ENCODE measurements around the gene INHBB. TPM values are rescaled to one million over a fixed set of nuclear protein-coding genes. Genes with fewer than 3 reads are reported as not detected.

INHBB gene
- total RNA-seq, 4 donors from 2014 or later = 21.4 to 69.1 (median 62.1) TPM

GRCh38 chr2:120332384-120332783, 13.6 kb upstream of the INHBB start:
- TF ChIP-seq CTCF (IDR thresholded peaks at IDR 0.05; ENCODE audit: low read depth) = no peak

GRCh38 chr2:120334068-120334467, 11.9 kb upstream of the INHBB start:
- no peak for TF ChIP-seq CTCF (IDR thresholded peaks at IDR 0.05; ENCODE audit: low read depth)

- TF ChIP-seq CTCF (IDR thresholded peaks at IDR 0.05; ENCODE audit: low read depth) = no peak
Observed at GRCh38 chr2:120336749-120337148, 9.2 kb upstream of the INHBB start.

- no peak for TF ChIP-seq CTCF (IDR thresholded peaks at IDR 0.05; ENCODE audit: low read depth)
Observed at GRCh38 chr2:120338015-120338414, 7.9 kb upstream of the INHBB start.

- TF ChIP-seq CTCF (IDR thresholded peaks at IDR 0.05; ENCODE audit: low read depth) = no peak
Observed at GRCh38 chr2:120341977-120342376, 4.0 kb upstream of the INHBB start.

- TF ChIP-seq CTCF (IDR thresholded peaks at IDR 0.05; ENCODE audit: low read depth) = no peak
Observed at GRCh38 chr2:120342446-120342845, 3.5 kb upstream of the INHBB start.

- no peak for TF ChIP-seq CTCF (IDR thresholded peaks at IDR 0.05; ENCODE audit: low read depth)
Observed at GRCh38 chr2:120343100-120343432, 2.9 kb upstream of the INHBB start.

Measured in subcutaneous adipose tissue (tissue), 4 donors.